Mesendoderm (in vitro differentiated cells): ENCODE results near the gene ADAM23.

Experiments
- DNase-seq: peaks from one replicate; pipeline ENCODE4 v3.0.0; 2013
- H2AK5ac ChIP-seq: 2 replicates; pipeline ENCODE4 v1.6.1; 2013; ENCODE audit warnings: low read length, inconsistent platforms
- H2BK120ac ChIP-seq: 2 replicates; pipeline ENCODE4 v1.6.1; 2013; ENCODE audit warnings: low read depth, mild to moderate bottlenecking, low read length, moderate library complexity, mixed read lengths
- H2BK15ac ChIP-seq: replicated peaks from 2 replicates; pipeline ENCODE4 v1.6.1; 2013; ENCODE audit warnings: low read depth, mild to moderate bottlenecking, moderate library complexity
- H2BK5ac ChIP-seq: 2 replicates; pipeline ENCODE4 v1.6.1; 2013; ENCODE audit warnings: low read length, inconsistent platforms
- H3K18ac ChIP-seq: 2 replicates; pipeline ENCODE4 v1.6.1; 2013; ENCODE audit warnings: mild to moderate bottlenecking, low read length, mixed read lengths
- H3K23ac ChIP-seq: one replicate; pipeline ENCODE4 v1.6.1; 2013; ENCODE audit warnings: low read length
- H3K27ac ChIP-seq: 2 replicates; pipeline ENCODE4 v1.5.1; 2013; ENCODE audit warnings: low read depth, mild to moderate bottlenecking, inconsistent platforms, low read length, moderate library complexity
- H3K27me3 ChIP-seq: 2 replicates; pipeline ENCODE4 v1.6.1; 2013; ENCODE audit warnings: low read length, control low read depth, mild to moderate bottlenecking, inconsistent platforms; ENCODE audit not compliant: insufficient read depth, poor library complexity
- H3K36me3 ChIP-seq: 2 replicates; pipeline ENCODE4 v1.6.1; 2013; ENCODE audit warnings: low read length, inconsistent platforms; ENCODE audit not compliant: control insufficient read depth, insufficient read depth
- H3K4ac ChIP-seq: one replicate; pipeline ENCODE4 v1.6.1; 2013; ENCODE audit warnings: low read depth, mild to moderate bottlenecking, low read length, moderate library complexity
- H3K4me1 ChIP-seq: 2 replicates; pipeline ENCODE4 v1.6.1; 2013; ENCODE audit warnings: low read depth, low read length, inconsistent platforms; ENCODE audit not compliant: control insufficient read depth
- H3K4me2 ChIP-seq: 2 replicates; pipeline ENCODE4 v1.6.1; 2013; ENCODE audit warnings: low read length
- H3K4me3 ChIP-seq: 2 replicates; pipeline ENCODE4 v1.5.1; 2013; ENCODE audit warnings: mild to moderate bottlenecking, low read length
- H3K56ac ChIP-seq: one replicate; pipeline ENCODE4 v1.6.1; 2013; ENCODE audit warnings: low read length
- H3K79me1 ChIP-seq: 2 replicates; pipeline ENCODE4 v1.6.1; 2013; ENCODE audit warnings: low read length, inconsistent platforms
- H3K79me2 ChIP-seq: 2 replicates; pipeline ENCODE4 v1.6.1; 2013; ENCODE audit warnings: mild to moderate bottlenecking, low read length; ENCODE audit not compliant: control insufficient read depth, insufficient read depth
- H3K9ac ChIP-seq: 2 replicates; pipeline ENCODE4 v1.6.1; 2013; ENCODE audit warnings: low read length, inconsistent platforms
- H4K5ac ChIP-seq: one replicate; pipeline ENCODE4 v1.6.1; 2013; ENCODE audit warnings: low read length
- H4K8ac ChIP-seq: one replicate; pipeline ENCODE4 v1.6.1; 2013; ENCODE audit warnings: low read depth, mild to moderate bottlenecking, control low read depth, low read length, moderate library complexity
- WGBS: extraction: QIAGEN DNeasy Blood & Tissue Kit; methylation state at CpG from one replicate; pipeline ENCODE4 v1.1.7; 2013; ENCODE audit warnings: low lambda C conversion rate, missing lambda C conversion rate; ENCODE audit not compliant: insufficient coverage; ENCODE audit errors: extremely low coverage; 5-methylcytosine and 5-hydroxymethylcytosine counted together

Gene ADAM23

DNA sequence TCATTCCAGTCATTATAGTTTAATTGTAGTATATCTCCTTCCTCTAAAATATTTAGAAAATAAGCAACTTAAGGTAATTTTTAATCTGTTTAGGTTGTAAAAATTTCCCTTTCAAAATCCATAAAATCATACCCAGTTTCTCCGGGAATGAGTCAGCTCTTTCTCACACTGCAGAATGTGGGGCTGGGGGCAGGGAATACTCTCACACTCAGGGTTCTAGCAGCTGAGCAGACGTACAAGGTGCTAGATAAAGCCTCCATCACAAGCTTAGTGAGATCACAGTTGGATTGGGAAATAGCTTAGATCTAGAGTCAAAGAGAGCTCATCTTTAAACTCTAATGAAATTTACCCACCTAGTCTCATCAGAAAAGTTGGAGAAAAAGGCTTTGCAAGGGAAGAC lies 119.0 kb downstream of the ADAM23 start:
- no peak overlapping the region for H4K5ac ChIP-seq
- H4K8ac ChIP-seq: no peak overlapping the region
- no peak overlapping the region for H2BK5ac ChIP-seq
- H3K27me3 ChIP-seq: no peaks in the 10 kb centered on the region
- no peak overlapping the region for H3K18ac ChIP-seq
- H3K4me1 ChIP-seq: no peaks in the 10 kb centered on the region
- no peak overlapping the region for H3K23ac ChIP-seq
- no peak overlapping the region for H3K9ac ChIP-seq
- no peak overlapping the region for H3K4ac ChIP-seq
- no peak overlapping the region for H3K56ac ChIP-seq
- no peak overlapping the region for H3K4me3 ChIP-seq
- peak overlapping the region; percentile 12 for H2BK120ac ChIP-seq
- no CpG with 5 or more reads among the region's 2 CpGs for WGBS
- H3K79me1 ChIP-seq: no peaks in the 10 kb centered on the region
- no peak overlapping the region for H2BK15ac ChIP-seq
- H2AK5ac ChIP-seq: no peak overlapping the region
- peak; percentile 29 for DNase-seq
- no peaks in the 10 kb centered on the region for H3K36me3 ChIP-seq
- H3K27ac ChIP-seq: no peak overlapping the region
- no peaks in the 10 kb centered on the region for H3K79me2 ChIP-seq
- H3K4me2 ChIP-seq: no peak overlapping the region

DNA sequence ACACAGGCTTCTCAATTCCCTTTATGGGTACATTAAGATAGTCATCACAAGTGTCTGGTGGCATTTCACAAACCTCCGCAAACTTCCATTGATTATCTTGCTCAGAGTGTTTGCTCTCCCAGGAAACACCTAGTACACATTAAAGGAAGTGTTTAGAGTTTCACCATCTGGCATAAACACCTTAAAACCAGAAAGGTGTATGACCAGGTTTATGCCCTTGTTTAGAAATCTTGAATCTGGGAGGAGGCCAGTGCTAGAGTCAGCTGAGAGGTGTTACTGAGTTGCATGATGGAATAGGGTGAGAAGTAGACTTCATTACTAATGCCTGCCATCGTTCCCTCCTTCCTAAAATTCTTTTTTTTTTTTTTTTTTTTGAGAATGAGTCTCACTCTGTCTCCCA lies 120.0 kb downstream of the ADAM23 start:
- WGBS: no CpG with 5 or more reads among the region's 2 CpGs
- Histone ChIP-seq H2BK5ac (no peak overlapping the region), H2BK15ac (no peak overlapping the region), H3K4me1 (no peaks in the 10 kb centered on the region), H2AK5ac (no peak overlapping the region), H3K4me3 (no peak overlapping the region), H3K56ac (no peak overlapping the region), H3K27ac (no peak overlapping the region), H3K18ac (no peak overlapping the region), H3K4me2 (no peak overlapping the region), H3K27me3 (no peaks in the 10 kb centered on the region), H4K8ac (no peak overlapping the region), H3K23ac (no peak overlapping the region), H3K36me3 (no peaks in the 10 kb centered on the region), H3K4ac (no peak overlapping the region), H3K9ac (no peak overlapping the region), H2BK120ac (no peak overlapping the region), H3K79me1 (no peaks in the 10 kb centered on the region), H3K79me2 (no peaks in the 10 kb centered on the region), H4K5ac (no peak overlapping the region)
- no peak for DNase-seq

DNA sequence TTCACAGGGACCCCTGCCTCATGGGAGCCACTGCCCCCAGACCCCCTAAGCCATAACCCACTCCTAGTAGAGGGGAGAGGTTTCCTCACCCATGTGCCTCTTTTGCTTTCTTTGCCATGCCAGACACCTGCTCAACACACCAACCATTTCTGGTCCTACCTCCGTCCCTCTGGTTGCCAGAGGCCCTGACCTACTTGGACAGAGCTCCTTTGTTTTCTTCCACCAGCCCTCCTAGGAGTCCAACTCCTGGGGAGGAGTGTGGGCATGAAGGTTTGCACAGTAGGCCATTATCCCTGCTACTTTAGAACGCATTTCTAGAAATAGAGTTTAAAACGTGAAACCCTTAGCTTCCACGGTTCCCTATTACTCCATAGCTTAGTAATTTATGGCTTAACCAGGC lies 122.3 kb downstream of the ADAM23 start:
- Histone ChIP-seq H2BK5ac (no peak overlapping the region), H2BK120ac (no peak overlapping the region), H3K56ac (no peak overlapping the region), H3K4ac (no peak overlapping the region), H2BK15ac (no peak overlapping the region), H3K79me2 (no peaks in the 10 kb centered on the region), H2AK5ac (no peak overlapping the region), H3K27ac (no peak overlapping the region), H3K27me3 (no peaks in the 10 kb centered on the region), H3K36me3 (no peaks in the 10 kb centered on the region), H3K79me1 (no peaks in the 10 kb centered on the region), H3K4me2 (no peak overlapping the region), H4K5ac (no peak overlapping the region), H4K8ac (no peak overlapping the region), H3K23ac (no peak overlapping the region), H3K4me1 (no peaks in the 10 kb centered on the region), H3K18ac (no peak overlapping the region), H3K4me3 (no peak overlapping the region), H3K9ac (no peak overlapping the region)
- WGBS: no CpG with 5 or more reads among the region's 4 CpGs
- no peak for DNase-seq

DNA sequence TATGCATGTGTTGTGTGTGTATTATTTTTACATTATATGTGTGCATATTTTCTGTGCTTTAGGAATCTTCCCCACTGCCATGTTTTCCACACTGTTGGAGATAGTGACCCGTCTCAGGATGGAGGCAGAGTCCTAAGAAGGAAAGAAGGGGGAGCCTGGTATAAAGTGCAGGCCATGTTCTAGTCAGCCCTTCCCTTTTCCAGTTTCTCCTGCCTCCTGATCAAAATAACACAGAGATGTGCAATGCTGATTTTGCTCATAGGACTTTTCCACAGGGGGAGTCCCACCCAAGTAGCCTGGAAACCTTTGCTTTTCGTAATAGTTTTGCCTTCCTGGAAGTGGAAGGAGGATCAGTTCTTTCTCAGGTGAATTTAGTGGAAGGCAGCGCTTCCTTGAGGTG lies 126.1 kb downstream of the ADAM23 start:
- Histone ChIP-seq H3K79me1 (no peaks in the 10 kb centered on the region), H3K23ac (no peak overlapping the region), H4K5ac (no peak overlapping the region), H2BK15ac (no peak overlapping the region), H3K79me2 (no peaks in the 10 kb centered on the region), H2BK120ac (no peak overlapping the region), H3K4me2 (no peak overlapping the region), H3K36me3 (no peaks in the 10 kb centered on the region), H3K18ac (no peak overlapping the region), H3K56ac (no peak overlapping the region), H3K4ac (no peak overlapping the region), H3K9ac (no peak overlapping the region), H3K27ac (no peak overlapping the region), H2AK5ac (no peak overlapping the region), H3K4me3 (no peak overlapping the region), H3K27me3 (no peaks in the 10 kb centered on the region), H3K4me1 (no peaks in the 10 kb centered on the region), H2BK5ac (no peak overlapping the region), H4K8ac (no peak overlapping the region)
- no CpG with 5 or more reads among the region's 3 CpGs for WGBS
- no peak for DNase-seq

DNA sequence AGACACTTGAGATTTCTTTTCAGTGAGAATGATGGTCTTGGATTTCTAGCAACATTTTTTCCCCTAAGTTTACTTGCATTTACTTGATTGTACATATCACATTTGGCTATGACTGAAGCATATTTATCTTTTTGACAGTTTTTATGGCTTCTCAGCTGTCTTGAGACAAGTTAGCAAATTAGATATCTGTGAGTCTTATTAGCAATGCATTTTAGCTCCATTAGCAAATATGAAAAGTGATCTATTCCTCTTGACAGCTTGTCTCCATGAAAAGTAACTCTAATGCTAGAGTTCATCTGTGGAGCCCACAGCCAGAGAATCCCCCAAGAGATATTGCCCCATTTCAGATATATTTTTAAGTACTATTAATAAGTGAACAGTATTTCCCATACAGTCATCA lies 126.9 kb downstream of the ADAM23 start:
- Histone ChIP-seq H3K56ac (no peak overlapping the region), H3K4me3 (no peak overlapping the region), H4K5ac (no peak overlapping the region), H3K27ac (no peak overlapping the region), H2BK120ac (no peak overlapping the region), H3K79me1 (no peaks in the 10 kb centered on the region), H3K36me3 (no peaks in the 10 kb centered on the region), H3K4ac (no peak overlapping the region), H3K27me3 (no peaks in the 10 kb centered on the region), H4K8ac (no peak overlapping the region), H3K23ac (no peak overlapping the region), H3K4me1 (no peaks in the 10 kb centered on the region), H3K9ac (no peak overlapping the region), H2BK15ac (no peak overlapping the region), H3K79me2 (no peaks in the 10 kb centered on the region), H2AK5ac (no peak overlapping the region), H2BK5ac (no peak overlapping the region), H3K4me2 (no peak overlapping the region), H3K18ac (no peak overlapping the region)
- DNase-seq: no peak

DNA sequence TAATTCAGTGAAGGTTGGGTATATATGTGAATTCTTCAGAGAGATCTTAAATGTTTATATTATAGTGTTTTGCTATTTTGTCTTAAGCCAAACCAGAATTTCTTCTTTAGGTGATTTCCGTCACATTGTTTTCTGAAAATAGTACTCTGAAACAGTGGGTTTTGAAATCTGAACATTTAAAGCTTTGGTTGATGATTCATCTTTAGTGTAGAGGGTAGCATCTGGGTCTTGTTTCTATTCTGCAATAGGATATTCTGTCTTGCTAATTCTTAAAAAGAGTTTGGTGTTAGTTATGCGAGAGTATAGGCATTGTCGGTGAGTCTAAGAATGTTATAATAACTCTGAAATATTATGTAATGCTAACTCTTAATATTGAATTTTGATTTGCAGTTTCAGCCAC lies 129.4 kb downstream of the ADAM23 start:
- H2BK120ac ChIP-seq: no peak overlapping the region
- no peak overlapping the region for H4K5ac ChIP-seq
- no peak overlapping the region for H3K56ac ChIP-seq
- H3K79me2 ChIP-seq: no peaks in the 10 kb centered on the region
- H3K4me2 ChIP-seq: no peak overlapping the region
- H3K23ac ChIP-seq: no peak overlapping the region
- no peak overlapping the region for H4K8ac ChIP-seq
- WGBS: 100% methylated on average over 2 of the region's 3 CpGs
- H3K18ac ChIP-seq: no peak overlapping the region
- H3K4me3 ChIP-seq: no peak overlapping the region
- no peak overlapping the region for H3K4ac ChIP-seq
- no peak overlapping the region for H3K9ac ChIP-seq
- H3K79me1 ChIP-seq: no peaks in the 10 kb centered on the region
- H2BK15ac ChIP-seq: no peak overlapping the region
- H2BK5ac ChIP-seq: no peak overlapping the region
- no peaks in the 10 kb centered on the region for H3K36me3 ChIP-seq
- DNase-seq: no peak
- no peak overlapping the region for H2AK5ac ChIP-seq
- H3K27me3 ChIP-seq: no peaks in the 10 kb centered on the region
- no peak overlapping the region for H3K27ac ChIP-seq
- no peaks in the 10 kb centered on the region for H3K4me1 ChIP-seq
